ENCODE data around the gene CAP1.
A peak's percentile ranks its signal among the peaks of the same experiment; 100 is the strongest.
"Not testable (repeated sequence)": the region's sequence is repeated elsewhere in the genome, so short reads cannot be mapped to it uniquely, and the experiment has no call there.

The CAP1 gene

DNA sequence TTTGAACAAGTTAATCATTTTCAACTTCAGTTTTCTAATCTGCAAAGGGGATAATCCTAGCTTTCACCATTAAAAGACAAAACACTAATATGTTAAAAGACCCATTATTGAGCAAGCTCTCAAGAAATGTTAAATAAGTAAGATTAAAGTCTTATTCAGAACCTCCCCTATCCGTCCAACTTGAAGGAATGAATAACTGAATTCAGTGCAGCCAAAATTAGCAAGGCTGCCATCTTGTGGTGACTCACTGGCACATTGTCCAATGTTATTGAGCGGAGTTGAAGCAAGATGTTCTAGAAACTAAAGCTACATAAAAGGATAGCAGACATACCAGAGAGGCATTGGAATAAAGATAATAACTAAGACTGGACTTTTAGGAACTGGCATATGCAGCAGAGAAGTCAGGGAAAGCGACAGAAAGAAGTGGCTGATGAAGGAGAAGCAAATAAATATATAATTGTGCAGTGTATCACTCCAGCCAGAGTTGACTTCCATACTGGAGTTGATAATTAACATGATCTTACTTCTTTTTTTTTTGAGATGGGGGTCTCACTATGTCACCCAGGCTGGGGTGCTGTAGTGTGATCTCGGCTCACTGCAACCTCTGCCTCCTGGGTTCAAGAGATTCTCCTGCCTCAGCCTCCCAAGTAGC is 8.2 kb upstream of the CAP1 start:
- peak; percentile 74 for DNase-seq

DNA sequence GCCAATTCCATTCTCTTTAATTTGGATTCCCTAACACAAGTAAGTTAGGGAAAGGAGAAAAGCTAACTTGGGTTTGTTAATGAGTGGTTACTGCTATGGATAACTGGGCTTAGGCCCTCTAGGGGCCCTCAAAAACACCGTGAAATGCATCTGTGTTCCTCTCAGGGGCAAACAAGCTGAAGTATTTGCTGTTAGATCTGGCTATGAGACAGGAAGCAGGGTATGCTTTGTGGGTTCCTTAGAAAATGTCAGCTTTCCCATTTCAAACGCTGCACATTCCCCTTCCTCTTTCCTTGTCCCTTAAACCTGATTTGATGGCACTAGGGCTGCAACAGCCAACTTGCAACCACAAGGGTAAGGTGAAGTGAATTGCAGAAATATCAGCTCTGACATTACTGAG is 5.7 kb upstream of the CAP1 start:
- DNase-seq, result peak; percentile 33

- no peak for DNase-seq
Observed at GRCh38 chr1:40036574-40036973, 4.0 kb upstream of the CAP1 start.

DNA sequence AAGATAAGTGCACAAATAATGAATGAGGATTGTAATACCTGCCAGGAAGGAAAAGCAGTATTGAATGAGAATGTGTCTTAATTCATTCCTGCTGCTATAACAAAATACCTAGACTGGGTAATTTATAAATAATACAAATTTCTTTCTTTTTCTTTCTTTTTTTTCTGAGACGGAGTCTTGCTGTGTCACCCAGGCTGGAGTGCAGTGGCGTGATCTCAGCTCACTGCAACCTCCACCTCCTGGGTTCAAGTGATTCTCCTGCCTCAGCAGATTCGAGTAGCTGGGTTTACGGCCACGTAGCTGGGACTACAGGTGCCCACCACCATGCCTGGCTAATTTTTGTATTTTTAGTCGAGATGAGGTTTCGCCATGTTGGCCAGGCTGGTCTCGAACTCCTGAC is 3.3 kb upstream of the CAP1 start:
- DNase-seq, result not testable (repeated sequence)

DNA sequence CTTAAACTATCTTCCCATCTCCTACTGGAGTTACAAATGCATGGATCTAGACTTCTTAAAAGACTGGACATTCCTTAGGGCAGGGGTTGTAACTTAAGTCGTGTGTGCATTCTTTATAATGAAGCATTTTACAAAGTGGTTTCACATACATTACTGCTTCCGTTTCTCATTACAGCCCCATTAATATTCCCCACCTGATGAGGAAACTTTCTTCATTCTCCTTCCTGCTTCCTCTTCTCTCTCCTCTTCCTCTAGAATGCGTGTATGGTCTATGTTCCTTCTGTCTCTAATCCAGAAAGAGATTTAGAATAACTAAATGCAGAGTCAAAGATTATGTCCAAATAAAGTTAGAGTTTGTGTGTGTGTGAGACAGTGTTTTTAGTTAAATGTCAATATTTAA is 1.8 kb upstream of the CAP1 start:
- no peak for DNase-seq

- peak; percentile 64 for DNase-seq
Observed at GRCh38 chr1:40039245-40039756, 1.2 kb upstream of the CAP1 start.

DNA sequence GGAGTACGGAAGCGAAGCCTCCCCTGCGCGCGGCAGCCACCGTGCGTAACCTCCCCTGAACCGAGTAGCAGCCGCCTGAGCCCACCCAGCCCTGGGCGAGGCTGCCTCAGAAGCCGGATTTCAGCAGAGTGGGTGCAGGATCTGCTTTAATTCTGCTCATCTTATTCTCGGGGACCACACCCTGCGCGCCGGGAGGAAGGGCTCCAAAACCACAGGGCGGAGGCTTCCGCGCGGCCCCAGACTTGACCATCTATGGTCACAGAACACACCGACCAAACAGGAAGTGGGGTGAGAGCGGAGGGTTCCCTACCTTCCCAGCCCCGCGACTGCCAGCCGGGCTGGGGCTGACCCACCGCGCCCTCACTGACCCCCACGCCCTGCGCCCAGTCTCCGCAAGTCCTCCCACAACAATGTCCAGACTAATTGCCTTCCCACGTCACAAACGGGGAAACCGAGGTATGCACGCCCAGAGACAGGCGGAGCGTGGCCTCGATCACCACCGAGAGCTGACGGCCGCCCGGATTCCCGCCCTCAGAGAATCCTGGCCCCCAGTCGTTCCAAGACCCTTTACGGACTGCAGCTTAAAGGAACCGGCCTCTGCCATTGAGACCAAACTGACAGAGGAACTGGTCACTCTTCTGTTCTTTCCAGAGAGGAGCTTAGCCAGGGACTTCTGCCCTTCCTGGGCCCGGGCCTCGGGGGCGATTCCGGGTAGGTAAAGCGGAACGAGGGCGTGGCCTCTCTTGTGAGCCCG is 595 bp upstream of the CAP1 start:
- DNase-seq, result peak; percentile 83

- no peak for DNase-seq
Observed at GRCh38 chr1:40041466-40041838, 923 bp downstream of the CAP1 start.

DNA sequence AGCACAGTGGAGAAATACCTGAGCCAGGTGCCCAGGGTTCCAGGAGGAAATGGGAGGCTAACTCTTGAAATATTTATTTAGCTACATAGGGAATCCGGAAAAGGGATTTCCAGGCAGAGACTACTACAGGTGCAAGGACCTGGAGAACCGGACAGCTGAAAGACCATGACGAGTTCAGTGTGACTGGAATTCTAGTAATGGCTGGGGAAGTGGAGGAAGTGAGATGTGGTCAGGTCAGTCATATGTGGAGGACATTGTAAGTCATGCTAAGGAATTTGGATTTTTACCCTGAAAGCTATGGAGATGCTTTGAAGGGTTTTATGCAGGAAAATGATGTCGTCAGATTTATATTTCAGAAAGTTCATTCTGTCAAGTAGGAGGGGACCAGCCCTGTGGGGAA is 1.8 kb downstream of the CAP1 start:
- DNase-seq, result no peak

DNA sequence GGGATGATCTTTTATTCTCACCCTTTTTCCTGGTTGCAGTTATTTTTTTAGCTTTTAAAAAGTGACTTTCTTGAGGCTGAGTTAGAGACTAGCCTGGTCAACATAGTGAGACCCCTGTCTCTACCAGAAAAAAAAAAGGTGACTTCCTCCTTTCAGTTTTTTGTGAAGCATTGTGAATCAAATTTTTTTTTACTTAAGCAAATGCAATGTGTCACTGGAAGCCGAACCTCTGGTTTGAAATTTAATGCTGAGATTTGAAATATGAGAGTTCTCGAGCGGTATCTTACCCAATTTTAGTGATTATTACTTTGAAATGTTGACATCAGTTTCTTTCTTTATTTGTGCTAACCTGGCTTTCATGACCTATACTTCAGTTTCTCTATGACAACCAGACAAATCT is 3.6 kb downstream of the CAP1 start:
- no peak for DNase-seq

GRCh38 chr1:40045182-40045581 is 4.7 kb downstream of the CAP1 start:
- DNase-seq, result no peak

- no peak for DNase-seq
Observed at GRCh38 chr1:40045766-40046165, 5.2 kb downstream of the CAP1 start.

- DNase-seq, result no peak
Observed at GRCh38 chr1:40047276-40047675, 6.7 kb downstream of the CAP1 start.

DNA sequence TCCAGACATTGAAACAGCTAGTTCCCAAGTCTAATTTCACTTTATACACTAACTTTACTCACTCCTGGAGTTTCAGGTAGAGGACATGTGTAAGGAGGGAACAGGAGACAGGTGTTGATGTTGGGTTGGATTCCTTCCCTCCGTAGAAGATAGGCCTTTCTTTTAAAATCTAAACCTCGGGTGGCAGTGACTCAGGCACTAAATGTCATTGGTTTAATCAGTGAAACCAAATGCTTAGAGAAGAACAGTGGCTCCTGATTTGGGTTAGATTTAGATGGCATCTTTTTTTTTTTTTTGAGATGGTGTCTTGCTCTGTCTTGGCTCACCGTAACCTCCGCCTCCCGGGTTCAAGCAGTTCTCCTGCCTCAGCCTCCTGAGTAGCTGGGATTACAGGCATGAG is 7.2 kb downstream of the CAP1 start:
- no peak for DNase-seq

DNA sequence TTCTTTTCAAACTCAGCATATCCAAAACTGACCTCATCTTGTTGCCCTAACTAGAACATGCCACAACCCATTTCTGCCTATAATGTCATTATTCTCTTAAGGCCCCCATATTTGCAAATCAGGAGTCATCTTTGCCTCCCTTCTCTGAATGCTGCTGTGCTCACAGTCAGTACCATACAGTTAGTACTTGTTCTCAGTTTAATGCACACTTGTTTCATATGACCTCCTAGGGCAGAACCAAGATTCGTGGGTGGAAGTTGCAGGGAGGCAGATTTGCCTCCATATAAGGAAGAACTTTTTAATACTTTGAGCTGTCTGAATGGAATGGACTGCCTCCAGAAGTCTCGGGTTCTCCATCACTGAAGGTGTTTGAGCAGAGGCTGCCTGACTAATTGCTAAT is 9.2 kb downstream of the CAP1 start:
- no peak for DNase-seq

DNA sequence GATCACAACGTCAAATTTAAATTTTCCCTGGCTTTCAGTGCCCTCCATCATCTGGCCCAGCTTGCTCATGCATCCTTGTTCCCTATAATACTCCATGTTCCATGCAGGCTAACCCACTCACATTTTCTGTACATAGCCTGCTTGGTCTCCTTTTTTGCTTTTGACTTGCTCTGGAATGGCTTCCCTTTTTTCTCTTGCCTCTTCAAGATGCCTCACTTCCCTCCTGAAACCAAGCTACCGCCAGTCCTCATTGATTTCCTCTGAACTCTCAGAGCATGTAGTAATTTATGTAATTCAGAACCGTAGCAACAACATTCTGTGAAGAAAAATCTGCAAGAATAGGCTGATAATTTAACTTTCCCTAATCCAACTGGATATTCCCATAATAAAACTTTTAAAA is 10.3 kb downstream of the CAP1 start:
- no peak for DNase-seq

GRCh38 chr1:40053138-40053887 is 12.8 kb downstream of the CAP1 start:
- no peak for DNase-seq

- DNase-seq, result no peak
Observed at GRCh38 chr1:40056519-40057309, 16.2 kb downstream of the CAP1 start.

DNA sequence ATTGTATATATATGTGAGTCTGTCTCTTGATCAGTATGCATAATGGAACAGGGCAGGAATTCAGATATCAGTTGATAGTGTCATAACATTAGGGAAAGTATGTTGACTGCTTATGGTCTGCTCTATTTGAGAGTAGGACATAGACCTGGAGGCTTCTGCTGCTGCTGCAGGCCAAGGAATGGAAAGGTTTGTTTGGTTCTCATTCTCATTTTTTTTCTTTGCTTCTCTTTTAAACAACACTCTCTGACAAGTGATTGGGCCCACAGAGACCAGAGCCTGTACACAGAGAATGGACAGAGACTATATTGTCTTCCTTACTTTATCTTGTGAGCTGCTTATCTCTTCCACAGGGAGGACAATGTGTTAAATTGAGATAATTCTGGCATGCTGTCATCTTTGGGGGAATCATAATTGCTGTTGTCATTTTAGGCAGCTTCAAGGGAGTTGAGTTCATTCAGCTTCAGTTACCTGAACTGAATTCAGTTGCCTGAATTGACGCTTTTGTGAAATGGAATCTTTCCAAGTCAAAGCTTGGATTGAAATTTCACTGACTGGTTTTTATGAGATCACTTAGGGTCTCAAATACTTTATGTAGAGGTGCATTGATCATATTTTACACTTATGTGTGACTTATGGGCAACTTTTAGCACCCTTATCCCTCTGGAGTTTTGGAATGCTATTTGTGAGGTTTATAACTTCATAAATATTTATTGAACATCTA is 16.9 kb downstream of the CAP1 start:
- DNase-seq, result no peak

- DNase-seq, result no peak
Observed at GRCh38 chr1:40058097-40058452, 17.5 kb downstream of the CAP1 start.

GRCh38 chr1:40058453-40059337 is 18.2 kb downstream of the CAP1 start:
- DNase-seq, result no peak
